DND-41 (cell line): ENCODE measurements around the gene BNIPL.
A peak's percentile ranks its signal among the peaks of the same experiment; 100 is the strongest.

ENCODE experiments used
- ATAC-seq: fragments of 200-7000 bp; cut with Tn5 transposase; 3 replicates; pipeline ENCODE4 v1.9.1; 2021; ENCODE audit warnings: low read depth; ENCODE audit not compliant: insufficient read depth
- DNase-seq: peaks from one replicate; pipeline ENCODE4 v3.0.0-alpha.2; 2020
- H2AFZ ChIP-seq: 2 replicates; pipeline ENCODE4 v1.6.0; 2012; ENCODE audit warnings: low read depth, low read length
- H3K27ac ChIP-seq: 2 replicates; pipeline ENCODE4 v1.5.1; 2012; ENCODE audit warnings: low read length, inconsistent platforms
- H3K27me3 ChIP-seq: fragments of 200-600 bp; sonication (generic); 2 replicates; pipeline ENCODE4 v1.6.0; 2012; ENCODE audit warnings: low read length, mild to moderate bottlenecking, inconsistent platforms; ENCODE audit not compliant: insufficient read depth, poor library complexity
- H3K36me3 ChIP-seq: 2 replicates; pipeline ENCODE4 v1.5.1; 2012; ENCODE audit warnings: low read length, inconsistent platforms; ENCODE audit not compliant: insufficient read depth
- H3K4me1 ChIP-seq: 2 replicates; pipeline ENCODE4 v1.5.1; 2012; ENCODE audit warnings: mild to moderate bottlenecking, low read length; ENCODE audit not compliant: insufficient read depth
- H3K4me2 ChIP-seq: 2 replicates; pipeline ENCODE4 v1.6.0; 2012; ENCODE audit warnings: mild to moderate bottlenecking, moderate library complexity, low read length, inconsistent platforms; ENCODE audit not compliant: insufficient read depth
- H3K4me3 ChIP-seq, 2 experiments: fragments of 200-600 bp in 1 of 2; shearing (Covaris generic) in 1 of 2; 2 replicates each; pipeline ENCODE4 v1.5.1; 2012 to 2016; ENCODE audit warnings: inconsistent platforms in 2 of 2, low read length in 2 of 2, mild to moderate bottlenecking in 2 of 2, low read depth in 1 of 2, moderate library complexity in 1 of 2
- H3K79me2 ChIP-seq: 2 replicates; pipeline ENCODE4 v1.6.0; 2012; ENCODE audit warnings: low read length, inconsistent platforms; ENCODE audit not compliant: insufficient read depth
- H3K9ac ChIP-seq: 2 replicates; pipeline ENCODE4 v1.6.0; 2012; ENCODE audit warnings: low read depth, mild to moderate bottlenecking, inconsistent platforms, low read length, moderate library complexity
- H3K9me3 ChIP-seq: 2 replicates; pipeline ENCODE4 v1.5.1; 2012; ENCODE audit warnings: low read length, moderate library complexity, mild to moderate bottlenecking, inconsistent platforms; ENCODE audit not compliant: insufficient read depth, severe bottlenecking
- H4K20me1 ChIP-seq: 2 replicates; pipeline ENCODE4 v1.6.0; 2012; ENCODE audit warnings: low read length; ENCODE audit not compliant: insufficient read depth
- CTCF ChIP-seq: IDR thresholded peaks from 2 replicates; pipeline ENCODE4 v1.5.1; 2012; ENCODE audit warnings: borderline replicate concordance, low read length, moderate library complexity, mild to moderate bottlenecking; ENCODE audit not compliant: poor library complexity, severe bottlenecking; ENCODE audit errors: extremely low read depth
- EZH2 ChIP-seq: IDR thresholded peaks from 3 replicates; pipeline ENCODE4 v1.6.1; 2012; ENCODE audit warnings: borderline replicate concordance, low read depth, mild to moderate bottlenecking, moderate library complexity, low read length, inconsistent platforms; ENCODE audit not compliant: severe bottlenecking

BNIPL gene

GRCh38 chr1:151002611-151003010 lies 33.8 kb upstream of the BNIPL start:
- no peak for ATAC-seq
- no peaks in the 10 kb centered on the region for H3K9me3 ChIP-seq
- H3K36me3 ChIP-seq: no peaks in the 10 kb centered on the region; the same call in 1 of the 2 replicates
- no peak for DNase-seq
- 0 out of 2 replicates have a peak overlapping the region, but pooled peaks have one; percentile 4 for H3K27ac ChIP-seq
- 0 out of 2 replicates have a peak overlapping the region, but pooled peaks have one; percentile 8 for H3K9ac ChIP-seq
- no peak overlapping the region for H3K4me3 ChIP-seq
- H3K27me3 ChIP-seq: no peaks in the 10 kb centered on the region
- no peaks in the 10 kb centered on the region for H4K20me1 ChIP-seq
- TF ChIP-seq EZH2: no peak
- no peak for TF ChIP-seq CTCF
- H2AFZ ChIP-seq: no peak overlapping the region
- peak overlapping the region; percentile 26 for H3K4me2 ChIP-seq
- H3K4me1 ChIP-seq: peaks cover 48% of the 10 kb centered on the region
- H3K79me2 ChIP-seq: no peaks in the 10 kb centered on the region

- Histone ChIP-seq H3K9ac (no peak overlapping the region), H3K4me2 (peak overlapping the region; percentile 26), H3K9me3 (no peaks in the 10 kb centered on the region), H2AFZ (no peak overlapping the region), H3K27ac (peak overlapping the region; percentile 4; the same call in 1 of the 2 replicates), H3K4me1 (peaks cover 53% of the 10 kb centered on the region), H3K79me2 (no peaks in the 10 kb centered on the region), H3K36me3 (no peaks in the 10 kb centered on the region; the same call in 1 of the 2 replicates), H3K27me3 (no peaks in the 10 kb centered on the region), H4K20me1 (no peaks in the 10 kb centered on the region), H3K4me3 (no peak overlapping the region)
- DNase-seq: peak; percentile 53
- TF ChIP-seq EZH2 (no peak), CTCF (no peak)
- ATAC-seq: peak; percentile 56
These were observed 33.2 kb upstream of the BNIPL start for GRCh38 chr1:151003180-151003579.

- peak overlapping the region; percentile 87 for H2AFZ ChIP-seq
- peak overlapping the region; percentile 88 for H3K4me2 ChIP-seq
- peak overlapping the region; percentile 3 to 62; a peak in 3 of 4 replicates for H3K4me3 ChIP-seq
- no peaks in the 10 kb centered on the region for H4K20me1 ChIP-seq
- no peaks in the 10 kb centered on the region for H3K27me3 ChIP-seq
- H3K36me3 ChIP-seq: peaks cover 3% of the 10 kb centered on the region; the same call in 1 of the 2 replicates
- ATAC-seq (no peak), DNase-seq (no peak)
- H3K27ac ChIP-seq: peak overlapping the region; percentile 84
- no peak for TF ChIP-seq EZH2
- TF ChIP-seq CTCF: no peak
- H3K9me3 ChIP-seq: no peaks in the 10 kb centered on the region
- H3K4me1 ChIP-seq: peaks cover 74% of the 10 kb centered on the region
- peak overlapping the region; percentile 56 for H3K9ac ChIP-seq
- peaks cover 24% of the 10 kb centered on the region for H3K79me2 ChIP-seq
These were observed 30.6 kb upstream of the BNIPL start for GRCh38 chr1:151005729-151006319.
